SK-N-MC (cell line): ENCODE measurements around the gene SMIM11.
"Not testable (repeated sequence)": the region's sequence is repeated elsewhere in the genome, so short reads cannot be mapped to it uniquely, and the experiment has no call there.

Source experiments
- EZH2 ChIP-seq: fragments of 200-600 bp; sonication (generic); IDR thresholded peaks from one replicate; pipeline ENCODE4 v1.6.1; 2017; ENCODE audit warnings: antibody characterized with exemption
- POLR2AphosphoS5 ChIP-seq: IDR thresholded peaks from 2 replicates; pipeline ENCODE4 v1.6.1; 2012; ENCODE audit warnings: mild to moderate bottlenecking, low read depth, low read length, borderline replicate concordance

DNA sequence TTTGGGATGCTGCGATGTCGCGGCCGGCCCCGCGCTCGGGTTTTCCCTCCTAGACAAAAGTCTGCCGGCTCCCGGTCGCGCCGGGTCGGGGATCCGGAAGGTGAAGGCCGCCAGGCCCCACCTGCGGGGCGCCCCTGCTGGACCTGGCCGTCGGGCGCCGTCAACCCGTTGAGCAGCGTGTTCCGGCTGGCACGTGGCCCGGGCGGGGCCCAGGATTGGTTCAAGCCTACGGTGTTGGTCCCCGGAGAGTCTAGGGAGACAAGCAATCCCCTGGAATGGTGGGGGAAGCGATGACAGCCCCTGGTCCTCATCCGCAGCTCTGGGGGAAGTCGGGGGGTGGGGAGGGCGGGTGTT is 289 bp downstream of the SMIM11 start:
- TF ChIP-seq EZH2, POLR2AphosphoS5: not testable (repeated sequence)
